ENCODE measurements around the gene MYO5B. TPM values are rescaled to one million over a fixed set of nuclear protein-coding genes. Genes with fewer than 3 reads are reported as not detected.
"Not testable (repeated sequence)": the region's sequence is repeated elsewhere in the genome, so short reads cannot be mapped to it uniquely, and the experiment has no call there.

Gene MYO5B
- total RNA-seq, 2 donors from 2014 or later, result 106 to 132 TPM

DNA sequence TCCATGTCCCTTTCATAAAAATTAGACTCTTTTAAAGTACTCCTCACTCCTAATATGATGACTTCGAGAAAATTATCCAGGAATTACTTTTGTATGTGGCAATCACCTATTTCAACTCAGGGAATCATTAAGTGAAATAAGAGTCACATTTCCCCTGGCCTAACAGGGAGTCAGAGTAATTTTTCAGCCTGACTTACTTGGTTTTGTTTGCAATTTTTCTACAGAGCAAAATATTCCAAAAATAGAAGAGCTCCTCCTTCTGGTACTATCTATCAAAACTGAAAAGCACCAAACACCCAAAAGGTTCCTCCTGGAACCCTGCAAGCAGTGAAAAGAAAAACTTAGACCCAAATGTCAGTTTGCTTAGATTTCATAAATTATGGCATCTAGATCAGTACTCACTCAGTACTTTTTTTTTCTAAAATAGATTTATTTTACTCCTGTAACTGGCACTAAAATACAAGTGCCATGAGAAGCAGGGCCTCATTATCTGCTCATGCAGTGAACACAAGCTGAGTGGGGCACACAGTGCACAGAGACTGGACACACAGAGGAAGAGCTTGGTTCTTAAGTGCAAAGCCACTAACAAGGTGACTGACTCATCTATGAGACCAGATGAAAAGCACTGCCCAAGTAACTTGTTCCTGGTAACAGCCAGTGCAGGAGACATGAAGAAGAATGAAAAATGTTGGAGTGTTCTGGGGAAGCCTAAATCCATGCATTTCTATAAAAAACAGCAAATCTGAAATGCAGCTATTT is 410.3 kb downstream of the MYO5B start:
- no peak for DNase-seq
- intact Hi-C loops (cut with DNase I), result loop anchor here (5.0 kb wide), 1 partner anchor 227 kb away; no protein-coding TSS in a partner anchor
- H3K9me3 ChIP-seq, result no peaks in the 10 kb centered on the region
- H3K4me1 ChIP-seq, result peaks cover 6% of the 10 kb centered on the region
- no peaks in the 10 kb centered on the region for H3K36me3 ChIP-seq
- TF ChIP-seq, protein P1, sequence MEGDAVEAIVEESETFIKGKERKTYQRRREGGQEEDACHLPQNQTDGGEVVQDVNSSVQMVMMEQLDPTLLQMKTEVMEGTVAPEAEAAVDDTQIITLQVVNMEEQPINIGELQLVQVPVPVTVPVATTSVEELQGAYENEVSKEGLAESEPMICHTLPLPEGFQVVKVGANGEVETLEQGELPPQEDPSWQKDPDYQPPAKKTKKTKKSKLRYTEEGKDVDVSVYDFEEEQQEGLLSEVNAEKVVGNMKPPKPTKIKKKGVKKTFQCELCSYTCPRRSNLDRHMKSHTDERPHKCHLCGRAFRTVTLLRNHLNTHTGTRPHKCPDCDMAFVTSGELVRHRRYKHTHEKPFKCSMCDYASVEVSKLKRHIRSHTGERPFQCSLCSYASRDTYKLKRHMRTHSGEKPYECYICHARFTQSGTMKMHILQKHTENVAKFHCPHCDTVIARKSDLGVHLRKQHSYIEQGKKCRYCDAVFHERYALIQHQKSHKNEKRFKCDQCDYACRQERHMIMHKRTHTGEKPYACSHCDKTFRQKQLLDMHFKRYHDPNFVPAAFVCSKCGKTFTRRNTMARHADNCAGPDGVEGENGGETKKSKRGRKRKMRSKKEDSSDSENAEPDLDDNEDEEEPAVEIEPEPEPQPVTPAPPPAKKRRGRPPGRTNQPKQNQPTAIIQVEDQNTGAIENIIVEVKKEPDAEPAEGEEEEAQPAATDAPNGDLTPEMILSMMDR (IDR thresholded peaks at IDR 0.05), result no peak
- no peak overlapping the region for H3K9ac ChIP-seq (ENCODE audit: low read depth in 2 of 2, low read length in 2 of 2)
- no peaks in the 10 kb centered on the region for H3K27me3 ChIP-seq
- H3K4me3 ChIP-seq, result no peak overlapping the region
- H3K27ac ChIP-seq, result no peak overlapping the region

DNA sequence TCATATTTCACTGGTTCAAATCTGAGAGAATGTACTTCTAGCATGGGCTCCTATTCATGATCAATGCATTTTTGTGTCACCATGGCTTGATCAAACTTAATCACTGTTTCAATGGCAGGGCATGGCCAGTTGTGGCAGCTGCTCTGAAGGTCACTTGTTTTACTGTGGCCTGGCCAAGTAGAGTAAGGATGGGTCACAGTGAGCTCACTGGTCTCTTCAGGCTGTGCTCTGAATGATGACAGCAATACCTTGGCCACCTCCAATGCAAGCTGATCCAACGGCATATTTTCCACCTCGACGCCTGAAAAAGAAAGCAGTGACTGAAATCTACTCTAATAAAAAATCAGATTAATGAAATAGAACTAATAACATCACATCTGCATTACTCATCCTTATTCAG is 411.3 kb downstream of the MYO5B start:
- not testable (repeated sequence) for DNase-seq; H3K27me3 ChIP-seq; H3K4me3 ChIP-seq; H3K9ac ChIP-seq (ENCODE audit: low read depth in 2 of 2, low read length in 2 of 2); H3K4me1 ChIP-seq; H3K36me3 ChIP-seq; H3K9me3 ChIP-seq; H3K27ac ChIP-seq
- intact Hi-C loops (cut with DNase I), result loop anchor here (5.0 kb wide), 1 partner anchor 226 kb away; no protein-coding TSS in a partner anchor

DNA sequence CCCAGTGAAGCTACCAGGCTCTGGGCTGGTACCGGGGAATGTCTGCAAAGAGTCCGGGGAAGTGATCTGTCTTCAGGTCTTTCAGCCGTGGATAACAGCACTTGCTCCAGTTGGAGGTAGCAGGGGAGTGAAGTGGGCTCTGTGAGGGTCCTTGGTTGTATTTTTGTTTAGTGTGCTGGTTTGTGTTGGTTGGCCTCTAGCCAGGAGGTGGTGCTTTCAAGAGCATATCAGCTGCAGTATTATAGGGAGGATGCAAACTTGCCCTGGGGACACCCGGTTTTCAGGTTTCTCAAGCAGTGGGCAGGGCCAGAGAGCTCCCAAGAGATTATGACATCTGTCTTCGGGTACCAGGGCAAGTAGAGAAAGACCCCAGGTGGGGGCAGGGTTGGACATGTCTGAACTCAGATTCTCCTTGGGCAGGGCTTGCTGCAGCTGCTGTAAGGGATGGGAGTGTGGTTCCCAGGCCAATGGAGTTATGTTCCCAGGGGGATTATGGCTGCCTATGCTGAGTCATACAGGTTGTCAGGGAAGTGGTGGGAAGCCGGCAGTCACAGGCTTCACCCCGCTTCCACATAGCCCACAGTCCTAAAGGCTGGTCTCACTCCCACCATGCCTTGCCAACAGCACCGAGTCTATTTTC is 416.0 kb downstream of the MYO5B start:
- Histone ChIP-seq H3K36me3 (no peaks in the 10 kb centered on the region), H3K4me3 (no peak overlapping the region), H3K27me3 (no peaks in the 10 kb centered on the region), H3K9me3 (no peaks in the 10 kb centered on the region), H3K4me1 (no peaks in the 10 kb centered on the region), H3K9ac (ENCODE audit: low read depth in 2 of 2, low read length in 2 of 2) (no peak overlapping the region), H3K27ac (no peak overlapping the region)
- intact Hi-C loops (cut with DNase I), result no loop called here
- no peak for DNase-seq
- TF ChIP-seq, protein P1 (IDR thresholded peaks at IDR 0.05), result no peak

Small RNA genes lying within 50 kb of the gene (microRNA-seq; reads per million reads assigned to microRNA genes)
- not detected for gene MIR4320

Other genes with a start within 250 kb of the MYO5B start
- gene CFAP53, start 71.3 kb upstream of the MYO5B start, total RNA-seq, result under 1 TPM; 0.16 to 0.44 TPM
- gene MBD1, start 86.4 kb upstream of the MYO5B start, total RNA-seq, result 10 to 100 TPM; 54.2 to 92.3 TPM
- gene CXXC1, start 92.5 kb upstream of the MYO5B start, total RNA-seq, result 100 to 1,000 TPM in 1 of 2 donors, 10 to 100 TPM in 1; 46.1 to 102 TPM
- 10 to 100 TPM in 1 of 2 donors, 1 to 10 TPM in 1; 3.6 to 21.3 TPM for gene SKA1, start 179.9 kb upstream of the MYO5B start, total RNA-seq

All from colonic mucosa (tissue), 4 donors.